HepG2 (cell line): ENCODE data around the gene SCARF1. TPM values are rescaled to one million over a fixed set of nuclear protein-coding genes. Genes with fewer than 3 reads are reported as not detected.

Experiments
- ATF7 ChIP-seq, 2 experiments: fragments of 450-650 bp in 1 of 2; sonication (generic) in 1 of 2; formaldehyde crosslinking in 1 of 2; IDR thresholded peaks; 2 replicates each; pipeline versions ENCODE4 v1.4.0 to v1.6.1; 2016 to 2020; ENCODE audit warnings: antibody characterized with exemption in 1 of 2, mild to moderate bottlenecking in 1 of 2, missing genetic modification reagents in 1 of 2
- KDM3A ChIP-seq: IDR thresholded peaks from 2 replicates; pipeline ENCODE4 v1.6.1; 2018; ENCODE audit warnings: low read depth, missing compliant biosample characterization
- MTF2 ChIP-seq: sonication (generic); formaldehyde crosslinking; IDR thresholded peaks from 2 replicates; pipeline ENCODE4 v1.5.0; 2020; ENCODE audit warnings: missing genetic modification reagents, borderline replicate concordance
- NFYC ChIP-seq: IDR thresholded peaks from 2 replicates; pipeline ENCODE4 v1.6.1; 2016; ENCODE audit warnings: missing genetic modification reagents, missing compliant biosample characterization
- PITX1 ChIP-seq: sonication (generic); formaldehyde crosslinking; IDR thresholded peaks from 2 replicates; pipeline ENCODE4 v1.5.1; 2020; ENCODE audit warnings: mild to moderate bottlenecking, missing genetic modification reagents
- SCMH1 ChIP-seq: sonication (generic); formaldehyde crosslinking; IDR thresholded peaks from 2 replicates; pipeline ENCODE4 v1.9.0; 2021; ENCODE audit warnings: missing genetic modification reagents, mild to moderate bottlenecking, borderline replicate concordance
- SYNCRIP ChIP-seq: fragments of 200-400 bp; formaldehyde crosslinking; IDR thresholded peaks from 2 replicates; pipeline ENCODE4 v1.6.1; 2018; ENCODE audit warnings: mild to moderate bottlenecking, low read depth, low read length; ENCODE audit not compliant: insufficient read depth
- TBL1XR1 ChIP-seq: fragments of 150-350 bp; IDR thresholded peaks from 2 replicates; pipeline ENCODE4 v1.6.1; 2014; ENCODE audit warnings: borderline replicate concordance, low read length; ENCODE audit not compliant: partially characterized antibody
- TCF12 ChIP-seq, 2 experiments: fragments of 450-650 bp in 1 of 2; sonication (generic) in 1 of 2; formaldehyde crosslinking in 1 of 2; IDR thresholded peaks; 2 replicates each; pipeline versions ENCODE4 v1.6.1 to v1.8.0; 2017 to 2022; ENCODE audit warnings: antibody characterized with exemption in 1 of 2, mild to moderate bottlenecking in 1 of 2, missing genetic modification reagents in 1 of 2, moderate library complexity in 1 of 2
- THAP9 ChIP-seq: sonication (generic); formaldehyde crosslinking; IDR thresholded peaks from 2 replicates; pipeline ENCODE4; 2020; ENCODE audit warnings: missing genetic modification reagents, mild to moderate bottlenecking, borderline replicate concordance
- ZBTB42 ChIP-seq: sonication (generic); formaldehyde crosslinking; IDR thresholded peaks from 2 replicates; pipeline ENCODE4 v1.5.0; 2020; ENCODE audit warnings: mild to moderate bottlenecking, missing genetic modification reagents
- ZFY ChIP-seq: sonication (generic); formaldehyde crosslinking; IDR thresholded peaks from 2 replicates; pipeline ENCODE4 v1.4.0; 2020; ENCODE audit warnings: missing genetic modification reagents
- ZNF766 ChIP-seq: sonication (generic); formaldehyde crosslinking; IDR thresholded peaks from 2 replicates; pipeline ENCODE4 v1.5.0; 2020; ENCODE audit warnings: missing genetic modification reagents, borderline replicate concordance
- ZSCAN12 ChIP-seq: sonication (generic); formaldehyde crosslinking; IDR thresholded peaks from 2 replicates; pipeline ENCODE4 v1.9.0; 2021; ENCODE audit warnings: mild to moderate bottlenecking, missing genetic modification reagents
- polyA plus RNA-seq, 8 experiments: library from polyadenylated mRNA; depleted of rRNA in 3 of 8; stranded (reverse) in 7 of 8; unstranded in 1 of 8; fragments of >200 nt; fragmentation: Illumina TruSeq in 4 of 8; extraction: Trizol in 4 of 8; gene quantifications; 2 replicates each; pipeline versions ENCODE4 v1.2.1 to v1.2.3, GENCODE V29; 2011 to 2016; ENCODE audit warnings: low read depth in 4 of 8, missing spikeins in 1 of 8, mixed read lengths in 1 of 8; ENCODE audit not compliant: insufficient read depth in 1 of 8
- total RNA-seq, 5 experiments: library from RNA; depleted of rRNA; stranded (reverse); fragments of >200 nt; fragmentation: Illumina TruSeq; extraction: Trizol; gene quantifications; 2 replicates each; pipeline ENCODE4 v1.2.3, GENCODE V29; 2016; ENCODE audit warnings: low read depth in 1 of 5
- TF ChIP-seq, protein P1 (sequence below): sonication (generic); formaldehyde crosslinking; IDR thresholded peaks from 2 replicates; pipeline ENCODE4 v1.4.0; 2020; ENCODE audit warnings: mild to moderate bottlenecking, low read depth, missing genetic modification reagents
- TF ChIP-seq, protein P2 (sequence below), 2 experiments: sonication (generic) in 1 of 2; formaldehyde crosslinking in 1 of 2; IDR thresholded peaks; 2 replicates each; pipeline versions ENCODE4 v1.4.0 to v1.6.1; 2018 to 2020; ENCODE audit warnings: missing genetic modification reagents in 2 of 2, borderline replicate concordance in 1 of 2, low read depth in 1 of 2, mild to moderate bottlenecking in 1 of 2, missing biosample characterization in 1 of 2
- TF ChIP-seq, protein P3 (sequence below): sonication (generic); formaldehyde crosslinking; IDR thresholded peaks from 2 replicates; pipeline ENCODE4 v1.5.1; 2020; ENCODE audit warnings: missing genetic modification reagents, mild to moderate bottlenecking, borderline replicate concordance

Gene SCARF1
- total and polyA plus RNA-seq, 2 of the 13 experiments (the other 11 are each of a cell fraction or from before 2014, with no cell fraction given), result 0.24 to 0.71 TPM

- TF ChIP-seq THAP9 (CRISPR knock-in tag) (peak; percentile 61; the same call in 1 of the 2 replicates), ATF7 (IDR thresholded peaks at IDR 0.05) (no peak), ATF7 (CRISPR knock-in tag; IDR thresholded peaks at IDR 0.05) (no peak), ZBTB42 (CRISPR knock-in tag) (peak; percentile 81; the same call in 1 of the 2 replicates), MTF2 (CRISPR knock-in tag) (no peak), KDM3A (CRISPR knock-in tag) (no peak), ZSCAN12 (CRISPR knock-in tag) (no peak), ZNF766 (no peak), TCF12 (IDR thresholded peaks at IDR 0.05) (no peak), TCF12 (CRISPR knock-in tag; IDR thresholded peaks at IDR 0.05) (no peak), PITX1 (CRISPR knock-in tag) (no peak), TBL1XR1 (no peak), SYNCRIP (no peak), SCMH1 (CRISPR knock-in tag) (no peak), ZFY (CRISPR knock-in tag) (no peak; the same call in 1 of the 2 replicates), NFYC (CRISPR knock-in tag) (peak; percentile 83)
- TF ChIP-seq, protein P1, sequence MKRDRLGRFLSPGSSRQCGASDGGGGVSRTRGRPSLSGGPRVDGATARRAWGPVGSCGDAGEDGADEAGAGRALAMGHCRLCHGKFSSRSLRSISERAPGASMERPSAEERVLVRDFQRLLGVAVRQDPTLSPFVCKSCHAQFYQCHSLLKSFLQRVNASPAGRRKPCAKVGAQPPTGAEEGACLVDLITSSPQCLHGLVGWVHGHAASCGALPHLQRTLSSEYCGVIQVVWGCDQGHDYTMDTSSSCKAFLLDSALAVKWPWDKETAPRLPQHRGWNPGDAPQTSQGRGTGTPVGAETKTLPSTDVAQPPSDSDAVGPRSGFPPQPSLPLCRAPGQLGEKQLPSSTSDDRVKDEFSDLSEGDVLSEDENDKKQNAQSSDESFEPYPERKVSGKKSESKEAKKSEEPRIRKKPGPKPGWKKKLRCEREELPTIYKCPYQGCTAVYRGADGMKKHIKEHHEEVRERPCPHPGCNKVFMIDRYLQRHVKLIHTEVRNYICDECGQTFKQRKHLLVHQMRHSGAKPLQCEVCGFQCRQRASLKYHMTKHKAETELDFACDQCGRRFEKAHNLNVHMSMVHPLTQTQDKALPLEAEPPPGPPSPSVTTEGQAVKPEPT (CRISPR knock-in tag), result no peak
- TF ChIP-seq, protein P2, sequence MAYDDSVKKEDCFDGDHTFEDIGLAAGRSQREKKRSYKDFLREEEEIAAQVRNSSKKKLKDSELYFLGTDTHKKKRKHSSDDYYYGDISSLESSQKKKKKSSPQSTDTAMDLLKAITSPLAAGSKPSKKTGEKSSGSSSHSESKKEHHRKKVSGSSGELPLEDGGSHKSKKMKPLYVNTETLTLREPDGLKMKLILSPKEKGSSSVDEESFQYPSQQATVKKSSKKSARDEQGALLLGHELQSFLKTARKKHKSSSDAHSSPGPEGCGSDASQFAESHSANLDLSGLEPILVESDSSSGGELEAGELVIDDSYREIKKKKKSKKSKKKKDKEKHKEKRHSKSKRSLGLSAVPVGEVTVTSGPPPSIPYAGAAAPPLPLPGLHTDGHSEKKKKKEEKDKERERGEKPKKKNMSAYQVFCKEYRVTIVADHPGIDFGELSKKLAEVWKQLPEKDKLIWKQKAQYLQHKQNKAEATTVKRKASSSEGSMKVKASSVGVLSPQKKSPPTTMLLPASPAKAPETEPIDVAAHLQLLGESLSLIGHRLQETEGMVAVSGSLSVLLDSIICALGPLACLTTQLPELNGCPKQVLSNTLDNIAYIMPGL (CRISPR knock-in tag; IDR thresholded peaks at IDR 0.05; ENCODE audit: borderline replicate concordance in 1 of 2, low read depth in 1 of 2), result peak in 1 of 2 experiments; percentile 51; a peak in 1 of 4 replicates
- TF ChIP-seq, protein P3, sequence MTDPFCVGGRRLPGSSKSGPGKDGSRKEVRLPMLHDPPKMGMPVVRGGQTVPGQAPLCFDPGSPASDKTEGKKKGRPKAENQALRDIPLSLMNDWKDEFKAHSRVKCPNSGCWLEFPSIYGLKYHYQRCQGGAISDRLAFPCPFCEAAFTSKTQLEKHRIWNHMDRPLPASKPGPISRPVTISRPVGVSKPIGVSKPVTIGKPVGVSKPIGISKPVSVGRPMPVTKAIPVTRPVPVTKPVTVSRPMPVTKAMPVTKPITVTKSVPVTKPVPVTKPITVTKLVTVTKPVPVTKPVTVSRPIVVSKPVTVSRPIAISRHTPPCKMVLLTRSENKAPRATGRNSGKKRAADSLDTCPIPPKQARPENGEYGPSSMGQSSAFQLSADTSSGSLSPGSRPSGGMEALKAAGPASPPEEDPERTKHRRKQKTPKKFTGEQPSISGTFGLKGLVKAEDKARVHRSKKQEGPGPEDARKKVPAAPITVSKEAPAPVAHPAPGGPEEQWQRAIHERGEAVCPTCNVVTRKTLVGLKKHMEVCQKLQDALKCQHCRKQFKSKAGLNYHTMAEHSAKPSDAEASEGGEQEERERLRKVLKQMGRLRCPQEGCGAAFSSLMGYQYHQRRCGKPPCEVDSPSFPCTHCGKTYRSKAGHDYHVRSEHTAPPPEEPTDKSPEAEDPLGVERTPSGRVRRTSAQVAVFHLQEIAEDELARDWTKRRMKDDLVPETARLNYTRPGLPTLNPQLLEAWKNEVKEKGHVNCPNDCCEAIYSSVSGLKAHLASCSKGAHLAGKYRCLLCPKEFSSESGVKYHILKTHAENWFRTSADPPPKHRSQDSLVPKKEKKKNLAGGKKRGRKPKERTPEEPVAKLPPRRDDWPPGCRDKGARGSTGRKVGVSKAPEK (CRISPR knock-in tag), result no peak
These were observed 17.3 kb downstream of the SCARF1 start, which contains the start of gene SLC43A2 (continued) for GRCh38 chr17:1627982-1628855.
